GM19452 (cell line): ENCODE measurements around the gene SELP.
A peak's percentile ranks its signal among the peaks of the same experiment; 100 is the strongest.

ENCODE experiments used
- ATAC-seq: cut with Tn5 transposase; IDR thresholded peaks from one replicate; pipeline ENCODE4 v1.9.1; 2021; ENCODE audit not compliant: unreplicated experiment

The SELP gene

GRCh38 chr1:169623132-169623926 is 6.6 kb downstream of the SELP start:
- no peak for ATAC-seq

- ATAC-seq = no peak
These were observed 9.4 kb downstream of the SELP start for GRCh38 chr1:169620565-169620964.

GRCh38 chr1:169618367-169618766 is 11.6 kb downstream of the SELP start:
- no peak for ATAC-seq

GRCh38 chr1:169615803-169616202 is 14.1 kb downstream of the SELP start:
- ATAC-seq = no peak

- no peak for ATAC-seq
These were observed 19.1 kb downstream of the SELP start for GRCh38 chr1:169610858-169611257.

GRCh38 chr1:169610108-169610507 is 19.8 kb downstream of the SELP start:
- ATAC-seq = no peak

GRCh38 chr1:169608226-169608625 is 21.7 kb downstream of the SELP start:
- ATAC-seq = no peak

GRCh38 chr1:169604781-169605560 is 25.0 kb downstream of the SELP start:
- peak; percentile 61 for ATAC-seq

GRCh38 chr1:169601096-169601881 is 28.6 kb downstream of the SELP start:
- ATAC-seq = no peak

GRCh38 chr1:169595764-169596711 is 33.9 kb downstream of the SELP start:
- no peak for ATAC-seq

GRCh38 chr1:169594391-169594790 is 35.5 kb downstream of the SELP start:
- ATAC-seq = no peak

GRCh38 chr1:169590932-169591331 is 39.0 kb downstream of the SELP start:
- no peak for ATAC-seq

GRCh38 chr1:169588785-169589485 is 41.0 kb downstream of the SELP start:
- no peak for ATAC-seq

GRCh38 chr1:169588112-169588511 is 41.8 kb downstream of the SELP start:
- no peak for ATAC-seq

- ATAC-seq = peak; percentile 100
These were observed 43.3 kb downstream of the SELP start, which contains the start of gene F5 for GRCh38 chr1:169586395-169587255. TSS of gene F5 (minus strand) at chr1:169586481. CDS start at chr1:169586386, 95 bp downstream.

GRCh38 chr1:169586067-169586394 is 43.9 kb downstream of the SELP start:
- no peak for ATAC-seq

- no peak for ATAC-seq
These were observed 44.7 kb downstream of the SELP start for GRCh38 chr1:169585181-169585580.

- ATAC-seq = no peak
These were observed 45.3 kb downstream of the SELP start for GRCh38 chr1:169584483-169585144.
